ENCODE data around the gene FMNL2. TPM values are rescaled to one million over a fixed set of nuclear protein-coding genes. Genes with fewer than 3 reads are reported as not detected.

FMNL2 gene
- total RNA-seq, 1 experiment from 2014 or later: 33.6 TPM

GRCh38 chr2:152470861-152471854 lies 136.2 kb downstream of the FMNL2 start:
- in situ Hi-C loops (cut with HindIII; ENCODE audit: low pct_unique_long_range_greater_than_20kb, low sequenced_read_pairs): no loop called here
- Histone ChIP-seq H3K27me3 (ENCODE audit: control insufficient read depth, insufficient read depth, low read length) (no peaks in the 10 kb centered on the region), H3K4me3 (ENCODE audit: low read depth in 2 of 2, low read length in 2 of 2) (no peak overlapping the region), H3K27ac (ENCODE audit: low read length) (peak overlapping the region; percentile 61), H3K4me1 (ENCODE audit: control insufficient read depth, insufficient read depth, low read length) (peaks cover 70% of the 10 kb centered on the region), H3K9me3 (ENCODE audit: control insufficient read depth, insufficient read depth, low read depth, low read length) (no peaks in the 10 kb centered on the region), H3K36me3 (ENCODE audit: control insufficient read depth, insufficient read depth, low read length) (no peaks in the 10 kb centered on the region)
- BruUV-seq (replicated peaks): no TSS peak
- intact Hi-C loops (cut with micrococcal nuclease; ENCODE audit: unreplicated experiment): no loop called here
- TF ChIP-seq REST (IDR thresholded peaks at IDR 0.05; ENCODE audit: insufficient read depth in 1 of 2, low read depth in 2 of 2, low read length in 1 of 2) (no peak), TCF7L2 (IDR thresholded peaks at IDR 0.05; ENCODE audit: low read depth, low read length) (no peak), SIN3A (IDR thresholded peaks at IDR 0.05; ENCODE audit: borderline replicate concordance, insufficient read depth, low read depth, low read length) (no peak), POLR2AphosphoS5 (IDR thresholded peaks at IDR 0.05; ENCODE audit: low read depth, low read length) (no peak), CTCF (IDR thresholded peaks at IDR 0.05) (no peak)
- ChIA-PET POLR2A (interaction anchor here (0.7 kb wide), 2 partner anchors 10 to 161 kb away, joined by 5 to 9 read pairs; no protein-coding TSS in a partner anchor), CTCF (interaction anchor here (0.6 to 0.7 kb wide), 2 partner anchors 69 to 236 kb away, joined by 3 to 4 read pairs; no protein-coding TSS in a partner anchor)
- ATAC-seq: no peak
- DNase-seq (ENCODE audit: low read depth, low spot score): no peak

DNA sequence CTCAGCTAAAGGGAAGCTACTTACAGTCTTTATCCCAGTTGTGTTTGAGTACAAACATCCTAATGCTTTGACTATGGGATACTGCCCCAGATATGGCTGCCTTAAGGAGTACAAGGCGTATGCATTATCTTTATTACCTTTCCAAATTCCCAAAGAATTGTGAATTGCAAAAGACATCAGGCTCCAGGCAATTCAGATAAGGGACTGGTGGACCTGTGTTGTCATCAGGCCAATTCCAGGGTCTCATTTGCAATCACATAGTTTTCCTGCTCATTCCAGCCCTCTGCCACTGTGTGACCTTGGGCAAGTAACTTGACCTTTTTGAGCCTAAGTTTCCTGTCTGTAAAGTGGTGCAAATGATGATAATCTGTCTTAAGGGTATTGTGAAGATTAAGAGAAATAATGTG lies 137.5 kb downstream of the FMNL2 start:
- H3K4me3 ChIP-seq (ENCODE audit: low read depth in 2 of 2, low read length in 2 of 2): no peak overlapping the region
- ATAC-seq (no peak), DNase-seq (ENCODE audit: low read depth, low spot score) (no peak)
- H3K9me3 ChIP-seq (ENCODE audit: control insufficient read depth, insufficient read depth, low read depth, low read length): no peaks in the 10 kb centered on the region
- intact Hi-C loops (cut with micrococcal nuclease; ENCODE audit: unreplicated experiment): no loop called here
- BruUV-seq (replicated peaks): no TSS peak
- no peaks in the 10 kb centered on the region for H3K27me3 ChIP-seq (ENCODE audit: control insufficient read depth, insufficient read depth, low read length)
- peak overlapping the region; percentile 29; the same call in 1 of the 2 replicates for H3K27ac ChIP-seq (ENCODE audit: low read length)
- TF ChIP-seq POLR2AphosphoS5 (IDR thresholded peaks at IDR 0.05; ENCODE audit: low read depth, low read length) (no peak), REST (IDR thresholded peaks at IDR 0.05; ENCODE audit: insufficient read depth in 1 of 2, low read depth in 2 of 2, low read length in 1 of 2) (no peak), TCF7L2 (IDR thresholded peaks at IDR 0.05; ENCODE audit: low read depth, low read length) (no peak), CTCF (IDR thresholded peaks at IDR 0.05) (no peak), SIN3A (IDR thresholded peaks at IDR 0.05; ENCODE audit: borderline replicate concordance, insufficient read depth, low read depth, low read length) (no peak)
- in situ Hi-C loops (cut with HindIII; ENCODE audit: low pct_unique_long_range_greater_than_20kb, low sequenced_read_pairs): no loop called here
- ChIA-PET CTCF (no interaction called here), POLR2A (no interaction called here)
- H3K4me1 ChIP-seq (ENCODE audit: control insufficient read depth, insufficient read depth, low read length): peaks cover 67% of the 10 kb centered on the region
- H3K36me3 ChIP-seq (ENCODE audit: control insufficient read depth, insufficient read depth, low read length): no peaks in the 10 kb centered on the region

All from Panc1 (cell line).